NT2/D1 (cell line): ENCODE data around the gene TMC3.

Source experiments
- DNase-seq: peaks from one replicate; pipeline ENCODE4 v3.0.0-alpha.2; 2011; ENCODE audit warnings: low read depth, low spot score
- H3K27me3 ChIP-seq: 2 replicates; pipeline ENCODE4 v1.6.0; 2011; ENCODE audit warnings: mild to moderate bottlenecking; ENCODE audit not compliant: insufficient read length, insufficient read depth
- H3K36me3 ChIP-seq: 2 replicates; pipeline ENCODE4 v1.6.1; 2011; ENCODE audit warnings: mild to moderate bottlenecking, low read length, mixed read lengths; ENCODE audit not compliant: insufficient read depth, insufficient read length
- H3K4me1 ChIP-seq: 2 replicates; pipeline ENCODE4 v1.5.1; 2011; ENCODE audit not compliant: insufficient read depth, insufficient read length
- H3K4me3 ChIP-seq: 2 replicates; pipeline ENCODE4 v1.5.1; 2011; ENCODE audit warnings: low read depth; ENCODE audit not compliant: insufficient read length
- H3K9ac ChIP-seq: 2 replicates; pipeline ENCODE4 v1.6.0; 2011; ENCODE audit warnings: low read depth; ENCODE audit not compliant: insufficient read length
- H3K9me3 ChIP-seq: 2 replicates; pipeline ENCODE4 v1.5.1; 2011; ENCODE audit warnings: mild to moderate bottlenecking, low read length; ENCODE audit not compliant: insufficient read depth
- SUZ12 ChIP-seq: IDR thresholded peaks from 2 replicates; pipeline ENCODE4 v1.6.1; 2011; ENCODE audit not compliant: insufficient read length, insufficient read depth; ENCODE audit errors: extremely low read depth
- YY1 ChIP-seq: IDR thresholded peaks from 2 replicates; pipeline ENCODE4 v1.6.1; 2011; ENCODE audit not compliant: insufficient read length, insufficient read depth
- ZNF274 ChIP-seq: IDR thresholded peaks from 2 replicates; pipeline ENCODE4 v1.6.1; 2011; ENCODE audit warnings: mild to moderate bottlenecking, low read depth, low read length

Gene TMC3

GRCh38 chr15:81330366-81331090, 43.5 kb downstream of the TMC3 start:
- no peaks in the 10 kb centered on the region for H3K9me3 ChIP-seq
- no peak for TF ChIP-seq YY1
- TF ChIP-seq SUZ12 = no peak
- no peak for TF ChIP-seq ZNF274
- DNase-seq = no peak
- no peak overlapping the region for H3K4me3 ChIP-seq
- H3K36me3 ChIP-seq = no peaks in the 10 kb centered on the region
- H3K27me3 ChIP-seq = no peaks in the 10 kb centered on the region
- no peak overlapping the region for H3K9ac ChIP-seq
- no peaks in the 10 kb centered on the region for H3K4me1 ChIP-seq

GRCh38 chr15:81329446-81329845, 44.6 kb downstream of the TMC3 start:
- DNase-seq = no peak

GRCh38 chr15:81327516-81327915, 46.5 kb downstream of the TMC3 start:
- TF ChIP-seq ZNF274 = no peak
- TF ChIP-seq SUZ12 = no peak
- TF ChIP-seq YY1 = no peak
- Histone ChIP-seq H3K9me3 (no peaks in the 10 kb centered on the region), H3K9ac (no peak overlapping the region), H3K27me3 (peaks cover 17% of the 10 kb centered on the region), H3K4me3 (no peak overlapping the region), H3K4me1 (no peaks in the 10 kb centered on the region), H3K36me3 (no peaks in the 10 kb centered on the region)
- DNase-seq = no peak

More at GRCh38 chr15:81329446-81329845, 44.6 kb downstream of the TMC3 start:
- H3K9ac ChIP-seq = no peak overlapping the region
- no peaks in the 10 kb centered on the region for H3K4me1 ChIP-seq
- TF ChIP-seq YY1 = no peak
- TF ChIP-seq SUZ12 = no peak
- no peak for TF ChIP-seq ZNF274
- no peaks in the 10 kb centered on the region for H3K9me3 ChIP-seq
- H3K27me3 ChIP-seq = peaks cover 10% of the 10 kb centered on the region
- H3K4me3 ChIP-seq = no peak overlapping the region
- no peaks in the 10 kb centered on the region for H3K36me3 ChIP-seq

- Histone ChIP-seq H3K4me3 (no peak overlapping the region), H3K27me3 (peaks cover 17% of the 10 kb centered on the region), H3K36me3 (no peaks in the 10 kb centered on the region), H3K9ac (no peak overlapping the region), H3K9me3 (no peaks in the 10 kb centered on the region), H3K4me1 (no peaks in the 10 kb centered on the region)
- no peak for DNase-seq
- no peak for TF ChIP-seq ZNF274
- no peak for TF ChIP-seq SUZ12
- no peak for TF ChIP-seq YY1
Measured at GRCh38 chr15:81326466-81327212, 47.4 kb downstream of the TMC3 start.

- peak within 1 kb of the TSS; percentile 86 for H3K9ac ChIP-seq
- peaks cover 10% of the 10 kb centered on the region for H3K36me3 ChIP-seq
- TF ChIP-seq ZNF274 (no peak), YY1 (no peak), SUZ12 (no peak)
- H3K4me3 ChIP-seq = peak within 1 kb of the TSS; percentile 79
- H3K27me3 ChIP-seq = peaks cover 17% of the 10 kb centered on the region
- peak; percentile 96 for DNase-seq
- H3K4me1 ChIP-seq = no peaks in the 10 kb centered on the region
- H3K9me3 ChIP-seq = no peaks in the 10 kb centered on the region
Measured at GRCh38 chr15:81323944-81324881, 49.8 kb downstream of the TMC3 start, which contains the start of gene STARD5. STARD5 (minus strand) TSS chr15:81324141; CDS start chr15:81324099, 42 bp downstream.

- Histone ChIP-seq H3K9me3 (no peaks in the 10 kb centered on the region), H3K9ac (peak overlapping the region; percentile 86), H3K4me1 (no peaks in the 10 kb centered on the region), H3K27me3 (peaks cover 17% of the 10 kb centered on the region), H3K4me3 (peak overlapping the region; percentile 79), H3K36me3 (peaks cover 15% of the 10 kb centered on the region)
- TF ChIP-seq ZNF274 (no peak), YY1 (no peak), SUZ12 (no peak)
- DNase-seq = no peak
Measured at GRCh38 chr15:81323559-81323943, 50.5 kb downstream of the TMC3 start.
